GM12891 (cell line): ENCODE measurements around the gene PLA2G4A.

Experiments used
- POLR2A ChIP-seq: IDR thresholded peaks from 2 replicates; pipeline ENCODE4 v1.6.1; 2011; ENCODE audit warnings: low read depth, low read length, control low read depth
- SPI1 ChIP-seq: IDR thresholded peaks from 2 replicates; pipeline ENCODE4 v1.6.1; 2011; ENCODE audit warnings: low read depth, low read length, control low read depth

GRCh38 chr1:186828611-186829454 lies at the start of gene PLA2G4A:
- TF ChIP-seq POLR2A, result no peak
- TF ChIP-seq SPI1, result peak; percentile 36
